DOHH2 (cell line): Measurements from ENCODE around the gene NBPF1.
"Not testable (repeated sequence)": the region's sequence is repeated elsewhere in the genome, so short reads cannot be mapped to it uniquely, and the experiment has no call there.

ENCODE experiments used
- CTCF ChIP-seq: fragments of 200-600 bp; sonication (generic); IDR thresholded peaks from one replicate; pipeline ENCODE4 v1.5.1; 2014; ENCODE audit warnings: antibody characterized with exemption, mild to moderate bottlenecking, low read depth, low read length; ENCODE audit not compliant: poor library complexity, severe bottlenecking
- EZH2phosphoT487 ChIP-seq: fragments of 200-600 bp; sonication (generic); IDR thresholded peaks from 2 replicates; pipeline ENCODE4 v1.6.1; 2017; ENCODE audit warnings: borderline replicate concordance, mild to moderate bottlenecking, antibody characterized with exemption, low read length, moderate library complexity, mixed read lengths

GRCh38 chr1:16514107-16515055, 99.0 kb downstream of the NBPF1 start, which contains the start of gene RNU1-1:
- TF ChIP-seq CTCF, EZH2phosphoT487: not testable (repeated sequence)
